ENCODE results near the gene RBM26. TPM values are rescaled to one million over a fixed set of nuclear protein-coding genes. Genes with fewer than 3 reads are reported as not detected.

RBM26 gene
- total RNA-seq, 4 donors from 2014 or later = 13.9 to 52.7 (median 45.1) TPM

- H3K36me3 ChIP-seq = peaks cover 0 to 64% (median 25%) of the 10 kb centered on the region in 4 donors
- H3K4me3 ChIP-seq = no peak overlapping the region
- intact Hi-C loops (cut with DNase I; ENCODE audit: low total_unique reads) = no loop called here
- no peak for DNase-seq
- no peaks in the 10 kb centered on the region for H3K4me1 ChIP-seq
- H3K27me3 ChIP-seq = no peaks in the 10 kb centered on the region
- H3K9me3 ChIP-seq = no peaks in the 10 kb centered on the region
- WGBS, 2 donors (ENCODE audit: low coverage in 1 of 2) = 80 to 100% methylated on average over 1 of the region's 1 CpG
- in situ Hi-C loops (cut with MboI; ENCODE audit: low pct_ligation_motif_present in 1 of 4, low pct_unique_long_range_greater_than_20kb in 1 of 4, low sequenced_read_pairs in 3 of 4) = no loop called here
- no peak for TF ChIP-seq CTCF (IDR thresholded peaks at IDR 0.05)
- no peak for TF ChIP-seq POLR2AphosphoS5 (IDR thresholded peaks at IDR 0.05)
- no peak for TF ChIP-seq EP300 (IDR thresholded peaks at IDR 0.05; ENCODE audit: low read depth)
- no peak for TF ChIP-seq POLR2A (IDR thresholded peaks at IDR 0.05)
- no peak overlapping the region for H3K27ac ChIP-seq
Observed at GRCh38 chr13:79369226-79369625, 36.8 kb downstream of the RBM26 start.

- Histone ChIP-seq H3K27me3 (no peaks in the 10 kb centered on the region), H3K4me3 (no peak overlapping the region), H3K9me3 (no peaks in the 10 kb centered on the region), H3K36me3 (peaks cover 0 to 88% (median 22%) of the 10 kb centered on the region in 4 donors), H3K4me1 (no peaks in the 10 kb centered on the region), H3K27ac (no peak overlapping the region)
- TF ChIP-seq POLR2AphosphoS5 (IDR thresholded peaks at IDR 0.05) (no peak), EP300 (IDR thresholded peaks at IDR 0.05; ENCODE audit: low read depth) (no peak)
- 88 to 93% methylated on average over 1 to 2 of the region's 2 CpGs for WGBS, 2 donors (ENCODE audit: low coverage in 1 of 2)
- in situ Hi-C loops (cut with MboI; ENCODE audit: low pct_ligation_motif_present in 1 of 4, low pct_unique_long_range_greater_than_20kb in 1 of 4, low sequenced_read_pairs in 3 of 4) (no loop called here), intact Hi-C loops (cut with DNase I; ENCODE audit: low total_unique reads) (no loop called here)
- DNase-seq = no peak
Observed at GRCh38 chr13:79365981-79366380, 40.1 kb downstream of the RBM26 start.

GRCh38 chr13:79361299-79361698 lies 44.8 kb downstream of the RBM26 start:
- intact Hi-C loops (cut with DNase I; ENCODE audit: low total_unique reads) = no loop called here
- DNase-seq = no peak
- Histone ChIP-seq H3K27ac (no peak overlapping the region), H3K4me3 (no peak overlapping the region), H3K27me3 (no peaks in the 10 kb centered on the region), H3K9me3 (no peaks in the 10 kb centered on the region), H3K36me3 (peaks cover 0 to 81% (median 21%) of the 10 kb centered on the region in 4 donors), H3K4me1 (no peaks in the 10 kb centered on the region)
- 94 to 100% methylated on average over 3 of the region's 3 CpGs for WGBS, 2 donors (ENCODE audit: low coverage in 1 of 2)
- no peak for TF ChIP-seq CTCF (IDR thresholded peaks at IDR 0.05)
- no peak for TF ChIP-seq EP300 (IDR thresholded peaks at IDR 0.05; ENCODE audit: low read depth)
- TF ChIP-seq POLR2AphosphoS5 (IDR thresholded peaks at IDR 0.05) = no peak
- no peak for TF ChIP-seq POLR2A (IDR thresholded peaks at IDR 0.05)
- in situ Hi-C loops (cut with MboI; ENCODE audit: low pct_ligation_motif_present in 1 of 4, low pct_unique_long_range_greater_than_20kb in 1 of 4, low sequenced_read_pairs in 3 of 4) = no loop called here

- intact Hi-C loops (cut with DNase I; ENCODE audit: low total_unique reads) = no loop called here
- in situ Hi-C loops (cut with MboI; ENCODE audit: low pct_ligation_motif_present in 1 of 4, low pct_unique_long_range_greater_than_20kb in 1 of 4, low sequenced_read_pairs in 3 of 4) = no loop called here
- Histone ChIP-seq H3K36me3 (peaks cover 0 to 79% (median 16%) of the 10 kb centered on the region in 4 donors), H3K9me3 (no peaks in the 10 kb centered on the region), H3K4me3 (no peak overlapping the region), H3K27me3 (no peaks in the 10 kb centered on the region), H3K27ac (no peak overlapping the region), H3K4me1 (no peaks in the 10 kb centered on the region)
- 61 to 92% methylated on average over 1 of the region's 1 CpG for WGBS, 2 donors (ENCODE audit: low coverage in 1 of 2)
- TF ChIP-seq POLR2AphosphoS5 (IDR thresholded peaks at IDR 0.05) (no peak), EP300 (IDR thresholded peaks at IDR 0.05; ENCODE audit: low read depth) (no peak)
- no peak for DNase-seq
Observed at GRCh38 chr13:79360095-79360494, 46.0 kb downstream of the RBM26 start.

GRCh38 chr13:79359064-79359463 lies 47.0 kb downstream of the RBM26 start:
- no peaks in the 10 kb centered on the region for H3K4me1 ChIP-seq
- no peaks in the 10 kb centered on the region for H3K27me3 ChIP-seq
- H3K9me3 ChIP-seq = no peaks in the 10 kb centered on the region
- no peak for DNase-seq
- intact Hi-C loops (cut with DNase I; ENCODE audit: low total_unique reads) = no loop called here
- TF ChIP-seq POLR2AphosphoS5 (IDR thresholded peaks at IDR 0.05) (no peak), POLR2A (IDR thresholded peaks at IDR 0.05) (no peak), CTCF (IDR thresholded peaks at IDR 0.05) (no peak), EP300 (IDR thresholded peaks at IDR 0.05; ENCODE audit: low read depth) (no peak)
- in situ Hi-C loops (cut with MboI; ENCODE audit: low pct_ligation_motif_present in 1 of 4, low pct_unique_long_range_greater_than_20kb in 1 of 4, low sequenced_read_pairs in 3 of 4) = no loop called here
- no peak overlapping the region for H3K4me3 ChIP-seq
- no peak overlapping the region for H3K27ac ChIP-seq
- peaks cover 0 to 78% (median 17%) of the 10 kb centered on the region in 4 donors for H3K36me3 ChIP-seq
